Left kidney (tissue), 8 donors: ENCODE data around the gene ANKRD16. TPM values are rescaled to one million over a fixed set of nuclear protein-coding genes. Genes with fewer than 3 reads are reported as not detected.
A peak's percentile ranks its signal among the peaks of the same experiment; 100 is the strongest.
"Not testable (repeated sequence)": the region's sequence is repeated elsewhere in the genome, so short reads cannot be mapped to it uniquely, and the experiment has no call there.

ENCODE experiments used
- DNase-seq: peaks from one replicate; pipeline ENCODE4 v3.0.0-alpha.2; 2013
- long read RNA-seq, 8 donors: transcript quantifications; one replicate each; lab custom pipeline, GENCODE V29; 2026
- polyA plus RNA-seq: library from polyadenylated mRNA; unstranded; fragments of 120-200 nt; gene quantifications from one replicate; pipeline ENCODE4 v1.2.1, GENCODE V29; 2013; ENCODE audit not compliant: insufficient read length

The ANKRD16 gene
- polyA plus RNA-seq = 12.0 TPM
- long read RNA-seq, donor 1, partial matches to known transcripts = 0 of 4 reads
- long read RNA-seq, donor 1, other reads (novel, unspliced or antisense) = 0 of 4 reads
- long read RNA-seq, donor 2, partial matches to known transcripts = 0 of 2 reads
- long read RNA-seq, donor 2, other reads (novel, unspliced or antisense) = 0 of 2 reads
- long read RNA-seq, donor 3, partial matches to known transcripts = 0 of 5 reads
- long read RNA-seq, donor 3, other reads (novel, unspliced or antisense) = 0 of 5 reads
- long read RNA-seq, donor 4, partial matches to known transcripts = 28 of 29 reads
- long read RNA-seq, donor 4, other reads (novel, unspliced or antisense) = 0 of 29 reads
- long read RNA-seq, donor 5, partial matches to known transcripts = 57 of 62 reads
- long read RNA-seq, donor 5, other reads (novel, unspliced or antisense) = 0 of 62 reads
- long read RNA-seq, donor 6, transcript ANKRD16-202 (7 exons, 1,646 nt) = major isoform, 8 of 11 reads
- long read RNA-seq, donor 6, partial matches to known transcripts = 0 of 11 reads
- long read RNA-seq, donor 6, other reads (novel, unspliced or antisense) = 0 of 11 reads
- long read RNA-seq, donor 7, partial matches to known transcripts = 0 of 4 reads
- long read RNA-seq, donor 7, other reads (novel, unspliced or antisense) = 0 of 4 reads
- long read RNA-seq, donor 8 = 0 reads

DNA sequence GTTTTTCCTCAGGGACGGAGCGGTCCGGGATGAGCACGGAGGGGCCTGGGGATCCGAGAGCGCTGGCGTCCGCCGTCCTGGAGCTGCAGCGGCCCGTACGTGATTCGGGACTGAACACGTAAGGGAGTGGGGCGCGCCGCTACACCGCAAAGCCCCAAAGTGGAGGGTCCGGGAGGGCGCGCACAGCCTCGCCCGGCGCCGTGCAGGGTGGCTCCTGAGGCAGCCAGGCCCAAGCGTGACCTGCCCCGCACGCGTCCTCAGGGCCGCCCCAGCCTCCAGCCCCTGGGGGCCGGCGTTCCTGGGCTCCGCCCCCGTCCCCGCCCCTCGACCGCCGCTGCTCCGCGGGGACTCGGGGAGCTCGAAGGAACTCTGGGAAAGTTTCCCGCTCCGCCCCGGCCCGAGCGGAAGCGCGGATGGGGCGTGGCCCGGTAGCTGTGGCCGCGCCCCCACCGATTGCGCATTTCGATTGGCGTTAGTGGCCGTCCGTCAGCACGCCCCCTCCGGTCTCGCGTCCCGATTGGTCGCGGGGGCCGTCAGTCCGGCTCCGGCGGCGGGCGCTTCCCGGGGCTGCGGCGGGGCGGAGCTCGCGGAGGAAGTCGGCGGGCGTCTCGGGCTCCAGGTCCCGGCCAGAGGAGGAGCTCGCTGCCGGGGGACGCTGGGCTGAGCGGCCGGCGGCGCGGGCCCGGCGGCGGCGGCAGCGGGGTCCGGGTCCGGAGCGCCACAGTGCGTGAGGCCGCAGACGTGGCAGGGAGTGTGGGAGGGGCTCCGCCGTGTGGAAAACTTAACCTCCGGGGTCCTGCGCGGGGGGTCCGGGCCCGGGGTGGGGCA, at the start of gene ANKRD16, which contains the start of gene FBH1:
TSS of gene ANKRD16 (minus strand) at position 270 of the 828 bp plus-strand sequence. CDS start 539 bp downstream, outside the sequence.
TSS of gene FBH1 (plus strand) at position 620 of the 828 bp plus-strand sequence. CDS start at position 723, 103 bp downstream.
- peak; percentile 99 for DNase-seq

GRCh38 chr10:5938291-5938690, 48.6 kb upstream of the ANKRD16 start:
- no peak for DNase-seq

GRCh38 chr10:5937016-5937415, 47.3 kb upstream of the ANKRD16 start:
- no peak for DNase-seq

DNA sequence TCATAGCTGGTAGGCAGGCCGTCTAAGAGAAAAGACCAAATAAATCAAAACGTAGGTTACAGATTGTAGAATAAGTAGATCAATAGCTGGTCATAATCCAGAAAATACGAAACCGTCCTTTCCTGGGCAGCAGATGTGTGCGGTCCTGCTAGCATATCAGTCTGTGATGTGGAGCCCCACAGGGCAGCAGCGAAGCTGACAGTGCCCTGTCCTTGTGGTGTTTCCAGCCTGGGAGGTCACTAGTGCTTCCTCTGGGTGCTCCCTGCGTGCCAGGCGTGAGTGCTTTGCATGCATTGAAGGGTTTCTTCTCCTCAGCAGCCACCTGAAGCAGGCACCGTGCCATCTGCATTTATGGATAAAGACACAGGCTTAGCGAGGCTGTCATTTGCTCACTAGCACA, 45.9 kb upstream of the ANKRD16 start:
- DNase-seq = no peak

DNA sequence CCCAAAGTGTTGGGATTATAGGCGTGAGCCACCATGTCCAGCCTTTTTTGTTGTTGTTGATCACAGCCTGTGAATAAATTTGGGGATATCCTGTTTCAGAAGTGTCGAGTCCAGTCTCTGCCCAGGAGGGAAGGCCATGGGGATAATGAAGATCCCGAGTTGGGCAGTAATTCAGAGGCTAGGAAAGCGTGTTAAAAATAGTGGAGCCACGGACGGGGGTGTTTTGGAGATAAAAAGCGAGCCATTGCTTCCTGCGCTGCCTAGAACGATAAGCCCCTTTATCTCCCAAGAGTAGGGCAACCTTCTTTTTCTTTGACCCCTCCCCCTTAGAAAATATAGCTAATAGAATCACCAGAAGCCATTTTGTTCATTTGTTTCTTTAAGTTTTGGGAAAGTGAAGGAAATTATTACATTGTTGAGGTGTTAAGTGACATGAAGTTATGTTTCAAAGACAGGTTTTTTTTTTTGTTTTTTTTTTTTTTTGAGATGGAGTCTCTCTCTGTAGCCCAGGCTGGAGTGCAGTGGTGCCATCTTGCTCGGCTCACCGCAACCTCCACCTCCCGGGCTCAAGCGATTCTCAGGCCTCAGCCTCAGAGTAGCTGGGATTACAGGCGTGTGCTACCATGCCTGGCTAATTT, 44.3 kb upstream of the ANKRD16 start:
- no peak for DNase-seq

DNA sequence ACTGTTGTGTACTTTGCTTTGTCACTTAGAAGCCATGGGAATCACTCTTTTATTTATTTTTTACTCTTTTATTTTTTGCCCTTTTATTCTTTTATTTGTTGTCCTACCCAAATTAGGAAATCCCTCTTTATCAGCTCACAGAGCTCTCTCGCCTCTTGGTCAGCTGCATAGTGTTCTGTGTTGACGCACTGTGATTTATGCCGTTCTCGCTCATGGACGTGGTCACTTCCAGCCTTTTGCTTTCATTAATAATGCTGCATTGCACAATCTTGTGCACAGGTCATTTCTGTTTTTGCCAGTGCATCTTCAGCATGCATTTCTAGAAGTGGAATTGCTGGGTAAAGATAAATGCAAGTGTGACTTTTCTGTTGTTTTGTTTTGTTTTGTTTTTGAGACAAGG, 42.7 kb upstream of the ANKRD16 start:
- DNase-seq = no peak

DNA sequence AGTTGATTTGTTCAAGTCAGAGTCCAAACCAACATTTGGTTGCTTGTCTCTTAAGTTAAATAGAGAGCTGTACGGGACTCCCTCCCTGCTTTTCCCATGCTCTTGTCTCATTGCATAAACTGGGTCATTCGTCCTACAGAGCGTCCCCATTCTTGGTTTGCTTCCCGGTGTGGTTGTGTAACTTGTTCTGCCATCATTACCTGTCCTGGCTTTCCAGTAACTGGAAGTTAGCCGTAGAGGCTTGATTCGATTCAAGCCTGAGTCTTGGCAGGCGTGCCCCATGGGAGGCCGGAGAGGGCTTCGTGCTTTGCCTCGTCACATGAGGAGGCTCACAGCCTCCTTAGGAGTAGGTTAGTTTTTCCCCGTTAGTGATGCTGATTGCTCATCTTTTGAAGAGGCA, 40.6 kb upstream of the ANKRD16 start:
- DNase-seq = no peak

DNA sequence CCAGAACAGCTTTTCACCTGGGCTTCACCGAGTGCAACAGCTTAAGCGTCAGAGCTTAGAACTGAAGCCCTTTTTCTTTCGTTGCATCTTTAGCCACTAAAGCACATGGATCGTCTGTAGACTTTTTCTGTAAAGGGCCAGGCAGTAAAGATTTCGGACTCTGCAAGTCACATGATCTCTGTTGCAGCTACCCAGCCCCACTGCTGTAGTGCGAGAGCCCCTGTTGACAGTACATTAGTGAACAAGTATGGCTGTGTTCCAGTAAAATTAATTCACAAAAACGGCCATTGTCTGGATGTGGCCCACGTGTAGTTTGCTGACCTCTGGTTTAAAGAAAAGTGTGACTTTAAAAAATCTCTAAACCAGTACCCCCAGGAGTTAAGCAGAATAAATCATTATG, 39.7 kb upstream of the ANKRD16 start:
- DNase-seq = no peak

DNA sequence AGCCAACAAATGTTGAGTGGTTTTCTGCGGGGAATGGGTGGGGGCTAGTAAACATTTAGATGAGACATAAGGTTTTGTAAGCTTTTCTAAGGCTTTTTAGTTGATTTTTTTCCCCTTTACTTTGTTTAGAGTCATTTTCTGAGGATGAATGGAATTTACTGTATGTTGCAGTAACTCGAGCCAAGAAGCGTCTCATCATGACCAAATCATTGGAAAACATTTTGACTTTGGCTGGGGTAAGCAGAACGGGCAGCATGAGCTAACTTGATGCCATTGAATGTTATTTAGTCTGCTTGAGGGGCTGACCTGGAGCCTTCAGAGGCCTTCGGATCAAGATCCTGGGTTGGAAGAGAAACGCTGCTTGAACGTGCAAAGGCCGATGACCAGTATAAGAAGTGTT, 37.6 kb upstream of the ANKRD16 start:
- DNase-seq = no peak

DNA sequence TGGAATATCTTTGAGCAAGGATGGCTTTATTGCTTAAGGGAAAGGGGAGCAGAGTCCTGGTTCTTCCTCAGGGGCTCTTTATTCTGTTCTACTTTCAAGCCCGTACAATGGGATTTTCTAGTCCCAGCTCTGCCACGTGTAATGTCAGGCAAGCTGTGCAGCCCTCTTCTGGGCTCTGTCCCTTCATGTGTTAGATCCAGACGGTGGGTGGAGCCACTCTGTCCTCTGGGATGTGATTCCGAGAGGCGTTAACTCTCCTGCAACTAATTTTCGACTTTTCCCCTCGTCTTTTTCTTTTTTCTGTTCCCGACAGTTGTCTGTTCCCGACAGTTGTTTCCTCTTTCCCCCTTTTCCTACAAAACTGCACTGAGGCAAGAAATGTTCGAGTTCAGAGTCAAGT, 35.2 kb upstream of the ANKRD16 start:
- DNase-seq = no peak

DNA sequence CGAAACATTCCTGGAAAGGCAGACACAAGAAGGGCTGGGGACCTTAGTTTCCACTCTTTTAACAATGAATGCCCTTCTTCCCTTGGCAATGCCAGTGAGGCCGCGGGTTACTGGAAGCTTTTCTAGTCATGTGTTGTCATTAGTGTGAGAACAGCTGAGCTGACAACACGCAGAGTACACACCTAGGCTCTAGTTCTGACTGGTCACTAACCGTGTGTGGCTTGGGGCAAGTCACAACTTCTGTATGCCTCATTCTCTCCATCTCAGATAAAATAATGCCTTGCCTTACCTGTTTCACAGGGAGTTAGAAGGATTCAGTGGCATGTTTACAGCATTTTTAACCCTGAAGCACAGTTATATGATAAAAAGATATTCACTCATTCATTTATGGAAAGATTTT, 32.1 kb upstream of the ANKRD16 start:
- no peak for DNase-seq

DNA sequence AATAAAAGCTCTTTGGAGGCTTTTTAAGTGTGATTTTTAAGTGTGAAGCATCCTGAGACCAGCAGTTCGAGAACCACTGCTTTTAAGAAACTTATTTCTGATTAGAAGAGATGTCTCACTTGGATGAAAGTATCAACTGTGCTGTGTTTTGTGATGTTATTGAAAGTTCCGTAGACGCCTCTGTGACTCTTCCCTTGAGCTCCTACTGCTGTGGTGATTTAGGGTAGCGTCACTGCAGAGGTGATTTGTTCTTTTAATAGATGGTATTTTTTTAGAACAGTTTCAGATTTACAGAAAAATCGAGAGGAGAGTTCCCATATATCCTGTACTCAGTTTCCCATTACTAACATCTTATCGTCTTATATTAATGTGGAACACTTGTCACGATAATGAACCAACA, 29.9 kb upstream of the ANKRD16 start:
- DNase-seq = no peak

- no peak for DNase-seq
These were observed 29.1 kb upstream of the ANKRD16 start for GRCh38 chr10:5918763-5919162.

- DNase-seq = no peak
These were observed 27.6 kb upstream of the ANKRD16 start for GRCh38 chr10:5917305-5917704.

- no peak for DNase-seq
These were observed 25.8 kb upstream of the ANKRD16 start for GRCh38 chr10:5915451-5915850.

GRCh38 chr10:5913736-5914135, 24.0 kb upstream of the ANKRD16 start:
- no peak for DNase-seq

DNA sequence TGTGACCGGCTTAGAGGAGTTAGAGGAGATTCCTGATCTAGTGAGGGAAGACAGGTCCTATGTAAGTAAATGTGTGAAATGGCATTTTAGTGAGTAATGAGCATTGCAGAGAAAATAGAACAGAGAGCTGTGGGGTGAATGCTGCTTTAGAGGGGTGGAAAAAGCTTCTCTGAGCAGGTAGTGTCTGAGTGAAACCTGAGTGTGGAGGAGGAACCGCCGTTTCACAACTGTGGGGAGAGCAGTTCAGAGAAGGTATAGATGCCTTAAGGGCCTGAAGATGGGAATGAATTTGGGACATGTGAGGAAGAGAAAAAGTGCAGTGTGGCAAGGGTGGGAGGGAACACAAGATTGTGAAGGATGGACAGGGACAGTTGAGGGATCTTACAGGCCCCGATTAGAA, 22.0 kb upstream of the ANKRD16 start:
- DNase-seq = no peak

DNA sequence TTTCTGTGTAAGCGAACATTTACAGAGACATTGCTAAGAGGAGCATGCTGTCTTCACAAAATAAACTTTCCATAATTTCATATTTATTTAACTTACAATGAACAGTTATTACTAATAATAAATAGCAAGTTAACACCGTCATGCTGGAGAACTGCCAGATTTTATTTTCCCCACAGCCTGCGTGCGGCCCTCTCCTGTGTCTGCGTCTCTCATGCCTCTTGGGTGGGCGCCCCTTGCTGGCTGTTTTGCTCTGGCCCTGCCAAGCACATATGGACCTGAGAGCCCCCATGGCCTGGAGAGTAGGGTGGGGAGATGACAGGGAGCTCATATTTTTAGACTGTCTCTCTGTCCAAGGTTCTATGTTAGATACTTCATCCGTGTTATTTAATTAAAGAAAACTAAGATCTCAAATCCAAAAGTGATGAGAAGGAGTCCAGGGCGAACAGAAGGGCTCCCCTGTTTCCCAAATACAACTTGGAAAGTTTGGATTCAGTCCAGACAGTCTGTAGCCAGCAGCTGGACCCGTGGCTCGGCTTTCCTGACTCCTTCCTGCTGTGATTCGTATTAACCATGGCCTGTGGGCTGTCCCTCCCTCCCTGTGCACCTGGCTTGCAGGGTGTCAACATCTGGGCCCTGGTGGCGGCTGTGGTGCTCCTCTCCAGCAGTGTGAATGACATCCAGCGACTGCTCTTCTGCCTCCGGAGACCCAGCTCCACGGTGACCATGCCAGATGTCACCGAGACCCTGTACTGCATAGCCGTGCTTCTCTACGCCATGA, 20.8 kb upstream of the ANKRD16 start:
- no peak for DNase-seq

- not testable (repeated sequence) for DNase-seq
These were observed 19.0 kb upstream of the ANKRD16 start for GRCh38 chr10:5908676-5909075.

DNA sequence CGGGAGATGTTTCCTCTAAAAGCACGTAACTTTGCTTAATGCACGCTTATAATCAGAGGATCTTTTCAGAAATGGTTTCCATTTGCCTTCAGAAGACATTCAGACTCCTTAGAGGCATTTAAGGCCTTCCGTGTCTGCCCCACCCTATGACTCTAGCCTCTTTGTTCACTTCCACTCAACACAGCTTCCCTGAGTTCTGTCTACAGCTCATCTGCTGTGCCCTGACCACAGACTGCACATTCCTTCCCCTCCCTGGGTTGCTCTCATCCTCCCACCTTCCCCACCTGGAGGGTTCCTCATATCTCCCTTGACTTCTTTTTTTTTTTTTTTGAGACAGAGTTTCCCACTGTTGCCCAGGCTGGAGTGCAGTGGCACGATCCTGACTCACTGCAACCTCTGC, 17.0 kb upstream of the ANKRD16 start:
- no peak for DNase-seq

- no peak for DNase-seq
These were observed 16.3 kb upstream of the ANKRD16 start for GRCh38 chr10:5905854-5906507.
